GM23248 (cell line): ENCODE data around the gene MATN3.

Source experiments
- EZH2 ChIP-seq: fragments of 200-600 bp; sonication (generic); IDR thresholded peaks from 2 replicates; pipeline ENCODE4 v1.6.1; 2018; ENCODE audit warnings: antibody characterized with exemption, mild to moderate bottlenecking; ENCODE audit not compliant: insufficient read depth, poor library complexity, severe bottlenecking
- EZH2phosphoT487 ChIP-seq: fragments of 200-600 bp; sonication (generic); IDR thresholded peaks from 2 replicates; pipeline ENCODE4 v1.6.1; 2018; ENCODE audit warnings: antibody characterized with exemption, moderate library complexity, mild to moderate bottlenecking, low read depth; ENCODE audit not compliant: insufficient read depth

GRCh38 chr2:20011276-20012031 is 1.0 kb downstream of the MATN3 start:
- TF ChIP-seq EZH2phosphoT487 (no peak), EZH2 (no peak)
